CD4-positive, alpha-beta T cell treated with Interferon gamma for 1 hour (primary cell): ENCODE measurements around the gene DEAF1.

Experiments used
- DNase-seq: peaks from one replicate; pipeline ENCODE4 v3.0.0-alpha.2; 2020

DEAF1 gene

GRCh38 chr11:623999-624704 lies 70.9 kb downstream of the DEAF1 start:
- DNase-seq = no peak

GRCh38 chr11:623349-623869 lies 71.6 kb downstream of the DEAF1 start:
- DNase-seq = no peak

GRCh38 chr11:621838-622237 lies 73.2 kb downstream of the DEAF1 start:
- no peak for DNase-seq

GRCh38 chr11:620935-621814 lies 73.8 kb downstream of the DEAF1 start:
- no peak for DNase-seq

- DNase-seq = no peak
Measured at GRCh38 chr11:620201-620600, 74.8 kb downstream of the DEAF1 start.

GRCh38 chr11:619628-620050 lies 75.4 kb downstream of the DEAF1 start:
- DNase-seq = no peak

- DNase-seq = no peak
Measured at GRCh38 chr11:618856-619627, 76.0 kb downstream of the DEAF1 start.

- no peak for DNase-seq
Measured at GRCh38 chr11:617912-618682, 76.9 kb downstream of the DEAF1 start.

- no peak for DNase-seq
Measured at GRCh38 chr11:617199-617911, 77.7 kb downstream of the DEAF1 start.

- no peak for DNase-seq
Measured at GRCh38 chr11:616320-617198, 78.5 kb downstream of the DEAF1 start.

- peak; percentile 93 for DNase-seq
Measured at GRCh38 chr11:615504-616319, 79.3 kb downstream of the DEAF1 start, which contains the start of gene IRF7. Gene IRF7 (minus strand): TSS chr11:615950. CDS start chr11:615364, 586 bp downstream.

- no peak for DNase-seq
Measured at GRCh38 chr11:614623-615503, 80.2 kb downstream of the DEAF1 start.

GRCh38 chr11:614021-614622 lies 80.9 kb downstream of the DEAF1 start:
- DNase-seq = no peak

GRCh38 chr11:613369-613968 lies 81.6 kb downstream of the DEAF1 start:
- DNase-seq = peak; percentile 85

GRCh38 chr11:612961-613300 lies 82.1 kb downstream of the DEAF1 start:
- DNase-seq = no peak

- no peak for DNase-seq
Measured at GRCh38 chr11:612201-612960, 82.6 kb downstream of the DEAF1 start.
